KBM-7 (cell line): ENCODE measurements around the gene FBLIM1.

Source experiments
- DNase-seq: peaks from one replicate; pipeline ENCODE4 v3.0.0-alpha.2; 2015
- in situ Hi-C: fragments of 300-500 bp; cut with MboI; formaldehyde crosslinking; loops from 2 replicates; pipeline ENCODE4 v1.14.3; 2020; ENCODE audit warnings: low sequenced_read_pairs, low pct_unique_long_range_greater_than_20kb, mixed read lengths

FBLIM1 gene

GRCh38 chr1:15835205-15835740 lies 76.7 kb downstream of the FBLIM1 start:
- in situ Hi-C loops = no loop called here

GRCh38 chr1:15835741-15836510 lies 77.3 kb downstream of the FBLIM1 start:
- in situ Hi-C loops = no loop called here
- peak; percentile 99 for DNase-seq

More at GRCh38 chr1:15835205-15835740, 76.7 kb downstream of the FBLIM1 start:
- DNase-seq = no peak
